ENCODE measurements around the gene PAQR8.
"Not testable (repeated sequence)": the region's sequence is repeated elsewhere in the genome, so short reads cannot be mapped to it uniquely, and the experiment has no call there.

DNA sequence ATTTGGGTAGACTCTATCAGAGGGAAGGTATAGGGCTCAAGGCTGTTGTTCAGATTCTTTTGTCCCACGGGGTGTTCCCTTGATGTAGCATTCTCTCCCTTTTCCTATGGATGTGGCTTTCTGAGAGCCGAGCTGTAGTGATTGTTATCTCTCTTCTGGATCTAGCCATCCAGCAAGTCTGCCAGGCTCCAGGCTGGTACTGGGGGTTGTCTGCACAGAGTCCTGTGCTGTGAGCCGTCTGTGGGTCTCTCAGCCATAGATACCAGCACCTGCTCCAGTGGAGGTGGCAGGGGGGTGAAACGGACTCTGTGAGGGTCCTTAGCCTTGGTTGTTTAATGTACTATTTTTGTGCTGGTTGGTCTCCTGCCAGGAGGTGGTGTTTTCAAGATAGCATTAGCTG, 71.3 kb downstream of the PAQR8 start:
- not testable (repeated sequence) for TF ChIP-seq POLR2A, CTCF (IDR thresholded peaks at IDR 0.05)
